ENCODE measurements around the gene PARD3B.

DNA sequence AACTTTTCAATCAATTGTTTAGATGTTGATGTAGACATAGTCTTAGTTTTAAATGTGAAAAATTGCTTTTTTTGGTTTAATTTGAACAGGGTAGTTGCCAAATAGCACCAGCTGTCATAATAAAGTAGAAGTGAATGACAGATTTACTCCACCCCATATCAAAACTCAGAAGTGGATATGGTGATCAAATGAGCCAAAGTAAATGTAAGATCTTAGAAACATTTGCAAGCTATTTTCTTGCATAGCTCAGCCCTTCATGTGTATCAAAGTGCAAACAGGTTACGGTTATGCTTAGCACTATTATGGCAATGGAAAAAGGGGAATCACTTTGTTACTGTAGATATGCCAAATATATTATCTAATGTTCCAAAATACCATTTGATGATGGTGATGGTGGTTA, 596.1 kb downstream of the PARD3B start:
- TF ChIP-seq POLR2AphosphoS5 (IDR thresholded peaks at IDR 0.05; ENCODE audit: low read depth, low read length), result no peak
- no peak for TF ChIP-seq POLR2A (IDR thresholded peaks at IDR 0.05; ENCODE audit: low read depth, low read length)
- TF ChIP-seq TAF1 (IDR thresholded peaks at IDR 0.05; ENCODE audit: low read depth, low read length), result no peak
- no peak for TF ChIP-seq POU2F2 (IDR thresholded peaks at IDR 0.05; ENCODE audit: low read depth, low read length)
- no peak for TF ChIP-seq SPI1 (IDR thresholded peaks at IDR 0.05; ENCODE audit: low read depth, low read length)
- no peak for TF ChIP-seq PAX5 (IDR thresholded peaks at IDR 0.05; ENCODE audit: insufficient read depth, low read length, severe bottlenecking)

Measured in GM12891 (cell line).